Measurements from ENCODE around the gene LITAF. TPM values are rescaled to one million over a fixed set of nuclear protein-coding genes. Genes with fewer than 3 reads are reported as not detected.
A peak's percentile ranks its signal among the peaks of the same experiment; 100 is the strongest.

The LITAF gene
- total RNA-seq, 1 donor from 2014 or later = 242 TPM

DNA sequence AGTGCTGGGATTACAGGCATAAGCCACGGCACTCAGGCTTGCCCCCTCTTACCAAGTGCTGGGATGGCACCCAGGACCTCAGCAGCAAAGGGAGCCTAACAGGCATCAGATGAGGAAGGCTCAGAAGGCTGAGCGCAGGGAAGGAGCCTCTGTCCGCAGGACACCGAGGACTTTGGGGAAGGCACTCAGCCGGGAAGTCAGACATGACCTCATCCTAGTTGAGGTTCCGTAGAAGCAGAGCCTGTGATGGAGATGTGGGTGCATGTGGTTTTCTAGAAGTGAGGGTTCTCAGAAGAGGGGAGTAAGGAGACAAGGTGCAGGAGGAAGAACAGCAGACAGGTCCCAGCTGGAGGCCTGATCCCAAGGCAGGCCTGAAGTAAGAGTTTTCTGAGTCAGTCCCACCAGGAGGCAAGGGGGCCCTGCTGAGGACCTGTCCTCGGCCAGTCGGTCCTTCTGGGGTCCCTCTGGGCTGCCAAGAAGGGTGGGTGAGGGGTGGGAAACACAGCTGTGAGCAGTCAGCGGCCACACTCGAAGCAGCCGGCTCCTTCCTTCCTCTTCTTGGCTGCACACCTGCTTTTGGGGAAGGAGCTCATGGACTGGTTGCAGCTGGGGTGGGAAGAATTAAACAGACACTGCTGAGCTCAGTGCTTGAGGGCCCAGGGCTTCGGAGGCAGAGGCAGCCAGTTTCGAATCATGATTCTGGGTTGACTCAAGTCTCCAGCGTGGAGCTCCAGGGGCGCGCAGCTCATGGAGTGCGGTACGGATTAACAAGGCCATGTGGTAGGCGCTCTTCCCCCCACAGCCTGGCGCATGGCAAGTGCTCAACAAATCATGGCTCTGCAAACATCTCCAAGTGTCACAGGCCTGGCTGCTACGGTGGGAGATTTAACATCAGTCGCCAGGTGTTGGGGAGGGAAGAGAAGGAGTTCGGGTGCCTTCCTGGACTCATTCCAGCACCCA, 42.6 kb upstream of the LITAF start:
- intact Hi-C loops (cut with DNase I) = no loop called here
- H3K36me3 ChIP-seq = no peaks in the 10 kb centered on the region
- DNase-seq (no peak), ATAC-seq (peak; percentile 71)
- peak overlapping the region; percentile 70 for H3K27ac ChIP-seq
- TF ChIP-seq, protein P1, sequence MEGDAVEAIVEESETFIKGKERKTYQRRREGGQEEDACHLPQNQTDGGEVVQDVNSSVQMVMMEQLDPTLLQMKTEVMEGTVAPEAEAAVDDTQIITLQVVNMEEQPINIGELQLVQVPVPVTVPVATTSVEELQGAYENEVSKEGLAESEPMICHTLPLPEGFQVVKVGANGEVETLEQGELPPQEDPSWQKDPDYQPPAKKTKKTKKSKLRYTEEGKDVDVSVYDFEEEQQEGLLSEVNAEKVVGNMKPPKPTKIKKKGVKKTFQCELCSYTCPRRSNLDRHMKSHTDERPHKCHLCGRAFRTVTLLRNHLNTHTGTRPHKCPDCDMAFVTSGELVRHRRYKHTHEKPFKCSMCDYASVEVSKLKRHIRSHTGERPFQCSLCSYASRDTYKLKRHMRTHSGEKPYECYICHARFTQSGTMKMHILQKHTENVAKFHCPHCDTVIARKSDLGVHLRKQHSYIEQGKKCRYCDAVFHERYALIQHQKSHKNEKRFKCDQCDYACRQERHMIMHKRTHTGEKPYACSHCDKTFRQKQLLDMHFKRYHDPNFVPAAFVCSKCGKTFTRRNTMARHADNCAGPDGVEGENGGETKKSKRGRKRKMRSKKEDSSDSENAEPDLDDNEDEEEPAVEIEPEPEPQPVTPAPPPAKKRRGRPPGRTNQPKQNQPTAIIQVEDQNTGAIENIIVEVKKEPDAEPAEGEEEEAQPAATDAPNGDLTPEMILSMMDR (IDR thresholded peaks at IDR 0.05) = no peak
- H3K4me1 ChIP-seq = peaks cover 46% of the 10 kb centered on the region
- no peaks in the 10 kb centered on the region for H3K9me3 ChIP-seq
- H3K27me3 ChIP-seq = no peaks in the 10 kb centered on the region
- H3K4me3 ChIP-seq = no peak overlapping the region

DNA sequence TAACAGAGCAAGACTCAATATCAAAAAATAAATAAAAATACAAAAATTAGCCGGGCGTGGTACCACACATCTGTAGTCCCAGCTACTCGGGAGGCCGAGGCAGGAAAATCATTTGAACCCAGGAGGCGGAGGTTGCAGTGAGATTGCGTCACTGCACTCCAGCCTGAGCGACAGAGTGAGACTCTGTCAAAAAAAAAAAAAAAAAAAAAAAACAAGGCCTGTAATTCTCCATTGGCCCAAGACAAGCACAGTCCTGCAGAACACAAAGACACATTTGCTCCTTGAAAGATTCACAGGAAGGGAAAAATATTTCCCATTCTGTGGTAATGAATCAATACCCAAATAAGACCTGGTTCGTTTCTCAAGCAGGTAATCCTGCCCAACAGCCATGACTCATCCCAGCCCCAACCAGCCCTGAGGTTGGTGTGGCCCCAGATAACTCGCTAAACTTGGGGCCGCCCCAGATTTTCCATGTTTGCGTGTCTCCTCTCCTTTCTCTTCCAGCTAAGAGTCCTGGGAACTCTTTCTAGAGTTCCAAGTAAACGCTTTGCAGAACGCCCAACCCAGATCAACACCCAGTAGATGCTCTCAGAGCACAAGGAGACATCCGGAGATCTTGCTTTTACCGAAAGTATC, 41.2 kb upstream of the LITAF start:
- ATAC-seq (no peak), DNase-seq (no peak)
- peak overlapping the region; percentile 70 for H3K27ac ChIP-seq
- intact Hi-C loops (cut with DNase I) = no loop called here
- H3K4me1 ChIP-seq = peaks cover 32% of the 10 kb centered on the region
- no peaks in the 10 kb centered on the region for H3K27me3 ChIP-seq
- H3K4me3 ChIP-seq = no peak overlapping the region
- TF ChIP-seq, protein P1 (IDR thresholded peaks at IDR 0.05) = no peak
- H3K36me3 ChIP-seq = no peaks in the 10 kb centered on the region
- no peaks in the 10 kb centered on the region for H3K9me3 ChIP-seq

DNA sequence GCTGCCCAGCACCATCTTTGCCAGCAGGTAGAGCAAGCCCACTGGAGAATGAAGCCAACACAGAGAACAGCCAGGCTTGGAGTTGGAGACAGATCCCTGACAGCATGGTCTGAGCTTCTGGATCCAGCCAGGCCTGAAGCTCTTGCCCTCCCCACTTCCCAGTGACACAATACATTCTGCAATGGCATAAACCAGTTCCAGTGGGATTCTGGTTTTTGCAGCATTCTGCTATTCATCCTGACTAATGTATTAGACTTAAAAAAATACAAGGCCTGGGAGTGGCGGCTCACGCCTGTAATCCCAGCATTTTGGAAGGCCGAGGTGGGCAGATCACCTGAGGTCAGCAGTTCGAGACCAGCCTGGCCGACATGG, 40.6 kb upstream of the LITAF start:
- intact Hi-C loops (cut with DNase I) = no loop called here
- Histone ChIP-seq H3K27ac (peak overlapping the region; percentile 30), H3K4me1 (peaks cover 32% of the 10 kb centered on the region), H3K4me3 (no peak overlapping the region), H3K36me3 (no peaks in the 10 kb centered on the region), H3K27me3 (no peaks in the 10 kb centered on the region), H3K9me3 (no peaks in the 10 kb centered on the region)
- TF ChIP-seq, protein P1 (IDR thresholded peaks at IDR 0.05) = no peak
- no peak for ATAC-seq
- no peak for DNase-seq

DNA sequence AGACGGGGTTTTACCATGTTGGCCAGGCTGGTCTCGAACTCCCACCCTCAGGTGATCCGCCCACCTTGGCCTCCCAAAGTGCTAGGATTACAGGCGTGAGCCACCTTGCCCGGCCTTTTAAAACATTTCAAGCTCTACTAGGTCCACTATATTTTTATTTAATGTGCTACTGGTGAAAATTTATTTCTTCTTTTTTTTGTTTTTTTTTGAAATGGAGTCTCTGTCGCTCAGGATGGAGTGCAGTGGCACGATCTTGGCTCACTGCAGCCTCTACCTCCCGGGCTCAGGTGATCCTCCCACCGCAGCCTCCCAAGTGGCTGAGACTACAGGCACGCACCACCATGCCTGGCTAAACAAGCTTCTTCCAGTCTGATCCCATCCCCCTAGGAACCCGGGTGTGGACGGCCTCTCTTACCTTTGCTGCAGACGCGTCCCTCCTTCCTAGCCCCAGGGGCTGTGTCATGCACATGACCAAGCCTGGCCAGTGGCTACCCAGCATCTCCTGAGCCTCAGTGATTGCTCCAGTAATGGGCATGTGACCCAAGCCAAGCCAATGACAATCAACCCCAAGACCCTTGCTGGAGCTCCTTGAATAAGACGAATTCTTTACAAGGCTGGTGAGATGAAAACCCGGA, 40.1 kb upstream of the LITAF start:
- H3K27ac ChIP-seq = peak overlapping the region; percentile 30
- H3K9me3 ChIP-seq = no peaks in the 10 kb centered on the region
- peaks cover 30% of the 10 kb centered on the region for H3K4me1 ChIP-seq
- no peaks in the 10 kb centered on the region for H3K36me3 ChIP-seq
- intact Hi-C loops (cut with DNase I) = no loop called here
- ATAC-seq (no peak), DNase-seq (no peak)
- no peak overlapping the region for H3K4me3 ChIP-seq
- H3K27me3 ChIP-seq = no peaks in the 10 kb centered on the region
- TF ChIP-seq, protein P1 (IDR thresholded peaks at IDR 0.05) = no peak

DNA sequence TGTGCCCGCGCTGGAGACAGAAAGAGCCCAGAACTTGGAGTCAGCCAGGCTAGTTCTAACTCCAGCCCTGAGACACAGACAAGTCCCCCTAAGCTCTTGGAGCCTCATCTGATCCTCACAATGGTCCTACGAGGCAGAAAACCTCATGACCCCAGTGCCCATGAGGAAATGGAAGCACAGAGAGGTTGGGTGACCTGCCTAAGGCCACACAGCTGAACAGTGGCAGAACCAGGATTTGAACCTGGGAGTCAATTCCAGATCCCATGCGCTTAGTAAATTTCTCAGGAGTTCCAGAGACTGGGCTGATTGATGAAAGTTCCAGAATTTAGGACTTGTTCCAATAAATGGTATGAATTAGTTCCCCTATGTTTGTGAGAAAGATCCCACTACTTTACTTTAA, 39.0 kb upstream of the LITAF start:
- DNase-seq (no peak), ATAC-seq (no peak)
- Histone ChIP-seq H3K36me3 (no peaks in the 10 kb centered on the region), H3K9me3 (no peaks in the 10 kb centered on the region), H3K4me1 (peaks cover 33% of the 10 kb centered on the region), H3K4me3 (no peak overlapping the region), H3K27ac (peak overlapping the region; percentile 53), H3K27me3 (no peaks in the 10 kb centered on the region)
- TF ChIP-seq, protein P1 (IDR thresholded peaks at IDR 0.05) = no peak
- intact Hi-C loops (cut with DNase I) = no loop called here

All from upper lobe of right lung (tissue), 1 donor.